ENCODE measurements around the gene LRRC43. TPM values are rescaled to one million over a fixed set of nuclear protein-coding genes. Genes with fewer than 3 reads are reported as not detected.

The LRRC43 gene
- total and polyA plus RNA-seq, 2 of the 4 experiments (the other 2 are of a cell fraction) = 0.26 to 0.36 TPM

DNA sequence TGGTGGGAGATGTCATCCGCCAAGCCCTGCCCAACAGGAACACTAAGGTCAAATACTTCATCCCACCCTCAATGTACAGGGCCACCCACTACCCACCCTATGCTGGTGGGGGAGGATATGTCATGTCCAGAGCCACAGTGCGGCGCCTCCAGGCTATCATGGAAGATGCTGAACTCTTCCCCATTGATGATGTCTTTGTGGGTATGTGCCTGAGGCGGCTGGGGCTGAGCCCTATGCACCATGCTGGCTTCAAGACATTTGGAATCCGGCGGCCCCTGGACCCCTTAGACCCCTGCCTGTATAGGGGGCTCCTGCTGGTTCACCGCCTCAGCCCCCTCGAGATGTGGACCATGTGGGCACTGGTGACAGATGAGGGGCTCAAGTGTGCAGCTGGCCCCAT lies 24.1 kb downstream of the LRRC43 start:
- POLR2A ChIA-PET (ENCODE audit: unreplicated experiment) = no interaction called here
- Histone ChIP-seq H2BK120ac (ENCODE audit: low read depth, low read length) (no peak overlapping the region), H3K14ac (replicated peaks; ENCODE audit: low read depth, low read length) (no peak overlapping the region), H2BK5ac (ENCODE audit: low read depth, low read length, poor library complexity, severe bottlenecking) (no peak overlapping the region), H4K20me1 (ENCODE audit: insufficient read depth, low read length) (peaks cover 18% of the 10 kb centered on the region), H2AFZ (replicated peaks; ENCODE audit: low read length, poor library complexity) (no peak overlapping the region), H3K18ac (ENCODE audit: low read depth, low read length) (no peak overlapping the region), H3K27me3 (ENCODE audit: control insufficient read depth, insufficient read depth, low read length) (peaks cover 22% of the 10 kb centered on the region), H4K8ac (ENCODE audit: low read depth in 2 of 2, low read length in 2 of 2) (no peak overlapping the region), H3K23ac (ENCODE audit: low read depth, low read length) (no peak overlapping the region), H3K4me2 (ENCODE audit: low read depth, low read length) (no peak overlapping the region), H3K56ac (ENCODE audit: extremely low read depth, insufficient read depth, low read length) (no peak overlapping the region), H2BK20ac (ENCODE audit: low read depth, low read length) (no peak overlapping the region), H3K79me1 (ENCODE audit: low read depth in 1 of 2, low read length in 2 of 2) (peaks cover 0 to 4% of the 10 kb centered on the region in 2 experiments; a peak in 1 of 4 replicates), H2AK5ac (ENCODE audit: low read depth, low read length) (no peak overlapping the region), H3K36me3 (ENCODE audit: control insufficient read depth, insufficient read depth, low read length) (peaks cover 32% of the 10 kb centered on the region), H2AK9ac (replicated peaks; ENCODE audit: low read depth, low read length, poor library complexity) (no peak overlapping the region), H3K9me1 (ENCODE audit: insufficient read depth, low read length) (no peaks in the 10 kb centered on the region; the same call in 1 of the 2 replicates), H3K4me1 (ENCODE audit: control insufficient read depth, insufficient read depth, low read length) (no peaks in the 10 kb centered on the region), H3K27ac (ENCODE audit: insufficient read depth, low read length) (no peak overlapping the region), H4K5ac (ENCODE audit: low read depth, low read length) (no peak overlapping the region), H3K4ac (ENCODE audit: low read depth, low read length) (no peak overlapping the region), H4K91ac (ENCODE audit: insufficient read depth, low read depth, low read length) (no peak overlapping the region), H3K9ac (ENCODE audit: low read depth, low read length) (no peak overlapping the region), H2BK15ac (ENCODE audit: low read depth, low read length) (no peak overlapping the region), H3K9me3 (ENCODE audit: control insufficient read depth, insufficient read depth, low read length) (no peaks in the 10 kb centered on the region), H3K4me3 (ENCODE audit: insufficient read depth, low read depth, low read length) (no peak overlapping the region)
- intact Hi-C loops (cut with micrococcal nuclease) (no loop called here), in situ Hi-C loops (cut with MboI; ENCODE audit: low sequenced_read_pairs) (no loop called here), dilution Hi-C loops (cut with HindIII; ENCODE audit: low sequenced_read_pairs, unreplicated experiment) (no loop called here)
- TF ChIP-seq MAZ (IDR thresholded peaks at IDR 0.05; ENCODE audit: borderline replicate concordance, low read depth, low read length) (no peak), NFE2L2 (IDR thresholded peaks at IDR 0.05; ENCODE audit: low read depth, low read length) (no peak), RCOR1 (IDR thresholded peaks at IDR 0.05; ENCODE audit: insufficient replicate concordance, low read length) (no peak), MXI1 (IDR thresholded peaks at IDR 0.05; ENCODE audit: borderline replicate concordance, low read depth, low read length) (no peak), POLR2A (IDR thresholded peaks at IDR 0.05; ENCODE audit: low read depth, low read length) (no peak), BHLHE40 (IDR thresholded peaks at IDR 0.05; ENCODE audit: low read depth, low read length) (no peak), RAD21 (IDR thresholded peaks at IDR 0.05; ENCODE audit: low read length) (no peak), CEBPB (IDR thresholded peaks at IDR 0.05; ENCODE audit: low read depth, low read length) (no peak), MAFK (IDR thresholded peaks at IDR 0.05; ENCODE audit: low read depth, low read length) (no peak), FOS (IDR thresholded peaks at IDR 0.05; ENCODE audit: low read depth, low read length) (no peak), SMC3 (IDR thresholded peaks at IDR 0.05; ENCODE audit: low read depth, low read length) (no peak), CHD1 (IDR thresholded peaks at IDR 0.05; ENCODE audit: low read depth, low read length) (no peak)
- TF ChIP-seq, protein P1, sequence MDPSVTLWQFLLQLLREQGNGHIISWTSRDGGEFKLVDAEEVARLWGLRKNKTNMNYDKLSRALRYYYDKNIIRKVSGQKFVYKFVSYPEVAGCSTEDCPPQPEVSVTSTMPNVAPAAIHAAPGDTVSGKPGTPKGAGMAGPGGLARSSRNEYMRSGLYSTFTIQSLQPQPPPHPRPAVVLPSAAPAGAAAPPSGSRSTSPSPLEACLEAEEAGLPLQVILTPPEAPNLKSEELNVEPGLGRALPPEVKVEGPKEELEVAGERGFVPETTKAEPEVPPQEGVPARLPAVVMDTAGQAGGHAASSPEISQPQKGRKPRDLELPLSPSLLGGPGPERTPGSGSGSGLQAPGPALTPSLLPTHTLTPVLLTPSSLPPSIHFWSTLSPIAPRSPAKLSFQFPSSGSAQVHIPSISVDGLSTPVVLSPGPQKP (IDR thresholded peaks at IDR 0.05; ENCODE audit: borderline replicate concordance, low read depth, low read length) = no peak
- TF ChIP-seq, protein P2, sequence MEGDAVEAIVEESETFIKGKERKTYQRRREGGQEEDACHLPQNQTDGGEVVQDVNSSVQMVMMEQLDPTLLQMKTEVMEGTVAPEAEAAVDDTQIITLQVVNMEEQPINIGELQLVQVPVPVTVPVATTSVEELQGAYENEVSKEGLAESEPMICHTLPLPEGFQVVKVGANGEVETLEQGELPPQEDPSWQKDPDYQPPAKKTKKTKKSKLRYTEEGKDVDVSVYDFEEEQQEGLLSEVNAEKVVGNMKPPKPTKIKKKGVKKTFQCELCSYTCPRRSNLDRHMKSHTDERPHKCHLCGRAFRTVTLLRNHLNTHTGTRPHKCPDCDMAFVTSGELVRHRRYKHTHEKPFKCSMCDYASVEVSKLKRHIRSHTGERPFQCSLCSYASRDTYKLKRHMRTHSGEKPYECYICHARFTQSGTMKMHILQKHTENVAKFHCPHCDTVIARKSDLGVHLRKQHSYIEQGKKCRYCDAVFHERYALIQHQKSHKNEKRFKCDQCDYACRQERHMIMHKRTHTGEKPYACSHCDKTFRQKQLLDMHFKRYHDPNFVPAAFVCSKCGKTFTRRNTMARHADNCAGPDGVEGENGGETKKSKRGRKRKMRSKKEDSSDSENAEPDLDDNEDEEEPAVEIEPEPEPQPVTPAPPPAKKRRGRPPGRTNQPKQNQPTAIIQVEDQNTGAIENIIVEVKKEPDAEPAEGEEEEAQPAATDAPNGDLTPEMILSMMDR (conservative IDR thresholded peaks at IDR 0.05; ENCODE audit: low read depth, low read length) = no peak
- TF ChIP-seq, protein P3, sequence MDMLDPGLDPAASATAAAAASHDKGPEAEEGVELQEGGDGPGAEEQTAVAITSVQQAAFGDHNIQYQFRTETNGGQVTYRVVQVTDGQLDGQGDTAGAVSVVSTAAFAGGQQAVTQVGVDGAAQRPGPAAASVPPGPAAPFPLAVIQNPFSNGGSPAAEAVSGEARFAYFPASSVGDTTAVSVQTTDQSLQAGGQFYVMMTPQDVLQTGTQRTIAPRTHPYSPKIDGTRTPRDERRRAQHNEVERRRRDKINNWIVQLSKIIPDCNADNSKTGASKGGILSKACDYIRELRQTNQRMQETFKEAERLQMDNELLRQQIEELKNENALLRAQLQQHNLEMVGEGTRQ (IDR thresholded peaks at IDR 0.05; ENCODE audit: low read depth, low read length) = no peak
- ATAC-seq (ENCODE audit: low read depth) = no peak
- CTCF ChIA-PET = no interaction called here
- no CpG with 5 or more reads among the region's 8 CpGs for WGBS, 2 experiments (ENCODE audit: extremely low coverage in 2 of 2, insufficient read length in 1 of 2)
- no peak for DNase-seq
- BruUV-seq (replicated peaks) = no TSS peak

Data from IMR-90 (cell line).